Neural progenitor cell (in vitro differentiated cells): ENCODE data around the gene CBX8. TPM values are rescaled to one million over a fixed set of nuclear protein-coding genes. Genes with fewer than 3 reads are reported as not detected.

Source experiments
- DNase-seq: peaks from one replicate; pipeline ENCODE4 v3.0.0-alpha.2; 2016; ENCODE audit warnings: low spot score
- H2AFZ ChIP-seq: fragments of 200-600 bp; sonication (generic); replicated peaks from 2 replicates; pipeline ENCODE4 v1.6.1; 2016; ENCODE audit warnings: antibody characterized with exemption
- H3F3A ChIP-seq: fragments of 200-600 bp; sonication (generic); 2 replicates; pipeline ENCODE4 v1.6.1; 2016; ENCODE audit warnings: antibody characterized with exemption, low read depth
- H3K27ac ChIP-seq: fragments of 200-600 bp; sonication (generic); 2 replicates; pipeline ENCODE4 v1.5.1; 2016; ENCODE audit warnings: mild to moderate bottlenecking
- H3K27me3 ChIP-seq: fragments of 200-600 bp; sonication (generic); 2 replicates; pipeline ENCODE4 v1.6.1; 2016; ENCODE audit warnings: mild to moderate bottlenecking, moderate library complexity
- H3K36me3 ChIP-seq: fragments of 200-600 bp; sonication (generic); 2 replicates; pipeline ENCODE4 v1.5.1; 2016
- H3K4me1 ChIP-seq: fragments of 200-600 bp; sonication (generic); 2 replicates; pipeline ENCODE4 v1.6.1; 2016; ENCODE audit warnings: mixed run types
- H3K4me2 ChIP-seq: fragments of 200-600 bp; sonication (generic); 2 replicates; pipeline ENCODE4 v1.6.1; 2016
- H3K4me3 ChIP-seq: fragments of 200-600 bp; sonication (generic); 2 replicates; pipeline ENCODE4 v1.5.1; 2016
- H3K79me2 ChIP-seq: fragments of 200-600 bp; sonication (generic); 2 replicates; pipeline ENCODE4 v1.6.1; 2016; ENCODE audit warnings: low read depth
- H3K9ac ChIP-seq: fragments of 200-600 bp; sonication (generic); 2 replicates; pipeline ENCODE4 v1.6.1; 2016
- H3K9me3 ChIP-seq: fragments of 200-600 bp; sonication (generic); 2 replicates; pipeline ENCODE4 v1.5.1; 2016; ENCODE audit warnings: low read depth
- H4K20me1 ChIP-seq: fragments of 200-600 bp; sonication (generic); 2 replicates; pipeline ENCODE4 v1.6.1; 2016; ENCODE audit warnings: low read depth
- H3K27ac Mint-ChIP-seq: 3 replicates; pipeline ENCODE4 v1.8.0; 2021; ENCODE audit warnings: mixed read lengths
- H3K27me3 Mint-ChIP-seq: 2 replicates; pipeline ENCODE4 v1.8.0; 2022; ENCODE audit warnings: low read depth, mild to moderate bottlenecking, inconsistent platforms, moderate library complexity, mixed read lengths; ENCODE audit not compliant: insufficient read depth
- H3K36me3 Mint-ChIP-seq: 3 replicates; pipeline ENCODE4 v1.8.0; 2021; ENCODE audit warnings: mixed read lengths
- H3K4me1 Mint-ChIP-seq: 3 replicates; pipeline ENCODE4 v1.8.0; 2021; ENCODE audit warnings: mixed read lengths
- H3K4me3 Mint-ChIP-seq: 3 replicates; pipeline ENCODE4 v1.8.0; 2021; ENCODE audit warnings: mild to moderate bottlenecking, moderate library complexity, mixed read lengths
- H3K9me3 Mint-ChIP-seq: 3 replicates; pipeline ENCODE4 v1.8.0; 2020; ENCODE audit warnings: mixed read lengths
- EZH2 ChIP-seq: fragments of 200-600 bp; sonication (generic); IDR thresholded peaks from 2 replicates; pipeline ENCODE4 v1.6.1; 2017; ENCODE audit warnings: antibody characterized with exemption, mild to moderate bottlenecking, moderate library complexity
- EZH2phosphoT487 ChIP-seq: fragments of 200-600 bp; sonication (generic); IDR thresholded peaks from 2 replicates; pipeline ENCODE4 v1.6.1; 2017; ENCODE audit warnings: antibody characterized with exemption
- total RNA-seq: library from RNA; depleted of rRNA; stranded (reverse); fragments of >200 nt; gene quantifications from 2 replicates; pipeline ENCODE4 v1.2.3, GENCODE V29; 2015; ENCODE audit warnings: low replicate concordance
- TF ChIP-seq, protein P1 (sequence below): fragments of 200-600 bp; sonication (generic); IDR thresholded peaks from 2 replicates; pipeline ENCODE4 v1.5.1; 2017; ENCODE audit warnings: antibody characterized with exemption, mild to moderate bottlenecking

Gene CBX8
- total RNA-seq, 1 donor from 2014 or later, result 2.8 TPM

DNA sequence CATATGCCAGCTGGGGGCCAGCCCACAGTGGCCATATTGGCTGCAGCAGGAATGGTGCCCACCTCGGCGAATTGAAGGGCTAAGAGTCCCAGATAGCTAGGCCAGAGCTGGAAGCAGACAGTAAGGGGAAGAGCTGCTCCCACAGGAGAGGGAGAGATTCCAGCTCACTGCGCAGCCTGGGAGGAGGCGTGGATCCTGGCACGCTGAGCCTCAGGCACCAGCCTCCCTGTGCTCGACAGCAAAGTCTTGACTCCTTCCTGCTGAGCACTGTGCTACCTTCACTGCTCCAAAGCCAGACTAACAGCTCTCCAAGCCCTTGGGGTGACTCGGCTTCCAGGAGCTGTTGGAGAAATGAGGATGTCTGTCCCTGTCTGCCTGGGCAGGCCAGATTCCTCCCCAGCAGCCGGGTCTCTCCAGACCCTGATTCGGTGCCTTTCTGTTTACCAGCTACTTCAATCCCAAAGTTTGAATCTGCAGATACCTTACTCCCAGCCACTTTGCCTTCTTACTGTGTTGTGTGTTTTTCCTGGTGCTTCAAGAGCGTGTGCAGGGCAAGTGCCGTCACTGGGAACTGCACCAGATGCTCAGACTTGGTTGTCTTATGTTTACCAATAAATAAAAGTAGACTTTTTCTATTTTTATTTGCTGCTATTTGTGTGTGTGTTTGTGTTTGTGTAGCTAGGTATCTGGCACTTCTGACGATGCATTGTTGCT lies 9.8 kb downstream of the CBX8 start:
- peaks cover 56% of the 10 kb centered on the region for H3F3A ChIP-seq
- no peak overlapping the region for H3K4me2 ChIP-seq
- H3K27ac ChIP-seq, result no peak overlapping the region
- H4K20me1 ChIP-seq, result peaks cover 93% of the 10 kb centered on the region
- Mint-ChIP-seq H3K27me3 (peaks cover 35% of the 10 kb centered on the region), H3K9me3 (no peaks in the 10 kb centered on the region), H3K4me3 (no peak overlapping the region), H3K4me1 (peaks cover 40% of the 10 kb centered on the region), H3K36me3 (peaks cover 18% of the 10 kb centered on the region), H3K27ac (no peak overlapping the region)
- H3K4me3 ChIP-seq, result no peak overlapping the region
- no peaks in the 10 kb centered on the region for H3K9me3 ChIP-seq
- H3K9ac ChIP-seq, result no peak overlapping the region
- no peaks in the 10 kb centered on the region for H3K36me3 ChIP-seq
- no peak for TF ChIP-seq EZH2
- peaks cover 16% of the 10 kb centered on the region for H3K4me1 ChIP-seq
- H3K27me3 ChIP-seq, result peaks cover 52% of the 10 kb centered on the region
- DNase-seq, result no peak
- no peak overlapping the region for H2AFZ ChIP-seq
- peaks cover 3% of the 10 kb centered on the region for H3K79me2 ChIP-seq

DNA sequence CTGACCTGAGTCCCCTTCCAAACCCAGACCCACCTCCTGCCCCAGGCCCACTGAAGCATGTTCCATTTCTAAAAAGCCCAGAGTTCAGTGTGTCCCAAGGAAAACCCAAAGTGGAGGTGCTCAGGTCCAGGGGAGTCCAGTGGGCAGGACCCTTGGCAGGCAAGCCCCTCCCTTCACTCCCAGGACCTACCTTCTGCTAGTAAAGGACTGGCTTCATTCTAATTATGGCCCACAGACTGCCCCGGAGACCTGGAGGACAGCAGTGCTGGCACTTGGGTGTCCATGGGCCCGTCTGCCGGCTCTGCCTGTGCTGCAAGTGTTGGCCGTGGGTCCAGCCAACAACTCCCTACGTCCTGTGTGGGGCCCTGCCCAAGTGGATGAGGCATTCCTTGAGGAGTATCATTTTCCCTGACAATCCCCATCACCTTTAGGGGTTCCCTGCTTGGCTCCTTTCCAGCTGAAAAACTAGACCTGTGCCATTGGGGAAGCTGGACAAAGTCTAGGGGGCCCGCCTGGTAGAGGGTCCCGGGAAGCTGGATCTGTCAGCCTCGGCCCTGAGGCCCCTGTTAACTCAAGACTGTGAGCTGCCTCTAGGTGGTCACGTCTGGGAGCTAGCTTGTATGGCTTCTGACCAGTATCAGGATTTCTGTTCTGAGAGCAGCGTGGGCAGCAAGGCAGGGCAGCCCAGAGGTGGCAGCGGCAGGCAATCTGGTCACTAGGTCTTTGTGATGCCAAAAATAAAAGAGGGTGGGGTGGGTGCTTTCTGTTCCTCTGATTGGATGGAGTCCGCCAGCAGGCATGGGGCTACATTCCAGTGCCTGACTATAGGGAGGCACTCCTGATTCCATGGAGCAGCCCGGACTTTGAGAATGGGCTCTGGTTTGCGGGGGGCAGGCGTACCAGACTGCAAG lies 10.7 kb downstream of the CBX8 start:
- Histone ChIP-seq H3K4me3 (no peak overlapping the region), H2AFZ (no peak overlapping the region), H3K9me3 (no peaks in the 10 kb centered on the region), H3F3A (peaks cover 48% of the 10 kb centered on the region), H3K27ac (peak overlapping the region; percentile 3), H3K4me2 (no peak overlapping the region), H4K20me1 (peaks cover 93% of the 10 kb centered on the region), H3K4me1 (peaks cover 16% of the 10 kb centered on the region), H3K79me2 (peaks cover 13% of the 10 kb centered on the region), H3K9ac (no peak overlapping the region), H3K27me3 (peaks cover 42% of the 10 kb centered on the region), H3K36me3 (no peaks in the 10 kb centered on the region)
- Mint-ChIP-seq H3K9me3 (no peaks in the 10 kb centered on the region), H3K4me3 (no peak overlapping the region), H3K27ac (no peak overlapping the region), H3K4me1 (peaks cover 39% of the 10 kb centered on the region), H3K27me3 (peaks cover 33% of the 10 kb centered on the region), H3K36me3 (peaks cover 20% of the 10 kb centered on the region)
- no peak for DNase-seq
- TF ChIP-seq, protein P1, sequence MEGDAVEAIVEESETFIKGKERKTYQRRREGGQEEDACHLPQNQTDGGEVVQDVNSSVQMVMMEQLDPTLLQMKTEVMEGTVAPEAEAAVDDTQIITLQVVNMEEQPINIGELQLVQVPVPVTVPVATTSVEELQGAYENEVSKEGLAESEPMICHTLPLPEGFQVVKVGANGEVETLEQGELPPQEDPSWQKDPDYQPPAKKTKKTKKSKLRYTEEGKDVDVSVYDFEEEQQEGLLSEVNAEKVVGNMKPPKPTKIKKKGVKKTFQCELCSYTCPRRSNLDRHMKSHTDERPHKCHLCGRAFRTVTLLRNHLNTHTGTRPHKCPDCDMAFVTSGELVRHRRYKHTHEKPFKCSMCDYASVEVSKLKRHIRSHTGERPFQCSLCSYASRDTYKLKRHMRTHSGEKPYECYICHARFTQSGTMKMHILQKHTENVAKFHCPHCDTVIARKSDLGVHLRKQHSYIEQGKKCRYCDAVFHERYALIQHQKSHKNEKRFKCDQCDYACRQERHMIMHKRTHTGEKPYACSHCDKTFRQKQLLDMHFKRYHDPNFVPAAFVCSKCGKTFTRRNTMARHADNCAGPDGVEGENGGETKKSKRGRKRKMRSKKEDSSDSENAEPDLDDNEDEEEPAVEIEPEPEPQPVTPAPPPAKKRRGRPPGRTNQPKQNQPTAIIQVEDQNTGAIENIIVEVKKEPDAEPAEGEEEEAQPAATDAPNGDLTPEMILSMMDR, result no peak
- TF ChIP-seq EZH2, result no peak
- TF ChIP-seq EZH2phosphoT487, result no peak

DNA sequence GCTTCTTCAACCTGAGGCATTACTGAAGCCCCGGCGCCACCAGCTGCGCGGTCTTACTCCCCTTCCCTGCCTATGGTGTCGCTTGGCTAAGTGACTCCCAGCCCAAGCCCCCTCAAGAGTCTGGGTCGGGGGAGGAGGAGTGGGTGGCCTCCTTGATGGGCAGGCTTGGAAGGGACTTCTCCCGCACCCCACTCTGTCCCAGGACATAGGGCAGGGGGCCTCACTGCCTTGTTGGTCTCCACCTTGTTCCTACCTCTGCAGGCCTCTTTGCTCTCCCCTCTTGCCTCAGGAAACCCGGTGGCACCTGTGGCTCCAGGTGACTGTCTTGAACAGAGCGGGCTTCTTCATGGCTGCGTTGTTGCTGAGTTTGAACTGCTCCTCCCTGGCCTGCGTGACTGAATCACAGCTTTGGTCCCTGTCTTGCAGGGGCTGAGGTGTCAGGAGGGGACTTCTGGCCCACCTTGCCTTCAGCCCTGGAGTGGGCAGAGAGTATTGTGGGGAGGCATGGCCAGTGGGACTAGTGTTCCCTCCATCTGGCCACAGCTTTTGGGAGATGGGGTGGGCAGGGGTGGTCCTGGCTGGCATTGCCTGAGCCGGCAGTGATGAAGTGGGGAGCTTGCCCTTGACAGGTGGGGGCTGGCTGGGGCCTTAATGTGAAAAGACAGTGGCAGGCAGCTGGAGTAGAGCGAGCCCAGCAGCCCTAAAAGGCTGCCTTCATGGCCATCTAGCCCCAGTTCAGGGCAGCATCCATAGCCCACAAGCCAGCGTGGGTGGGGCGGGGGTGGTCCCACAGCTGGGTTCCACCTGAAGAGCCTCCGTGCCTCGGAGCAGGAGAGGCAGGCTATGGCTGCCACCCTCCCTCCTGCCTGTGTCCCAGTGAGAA lies 11.6 kb downstream of the CBX8 start:
- H3K4me3 ChIP-seq, result no peak overlapping the region
- peak overlapping the region; percentile 3 for H3K27ac ChIP-seq
- H3F3A ChIP-seq, result peaks cover 45% of the 10 kb centered on the region
- H3K27ac Mint-ChIP-seq, result peak overlapping the region; percentile 72
- no peak overlapping the region for H3K4me3 Mint-ChIP-seq
- H3K79me2 ChIP-seq, result peaks cover 22% of the 10 kb centered on the region
- no peak overlapping the region for H2AFZ ChIP-seq
- no peak overlapping the region for H3K9ac ChIP-seq
- H3K4me1 ChIP-seq, result peaks cover 22% of the 10 kb centered on the region
- no peaks in the 10 kb centered on the region for H3K36me3 ChIP-seq
- peaks cover 44% of the 10 kb centered on the region for H3K4me1 Mint-ChIP-seq
- H3K9me3 ChIP-seq, result no peaks in the 10 kb centered on the region
- peaks cover 26% of the 10 kb centered on the region for H3K36me3 Mint-ChIP-seq
- no peak overlapping the region for H3K4me2 ChIP-seq
- TF ChIP-seq EZH2 (no peak), EZH2phosphoT487 (no peak)
- TF ChIP-seq, protein P1, result no peak
- DNase-seq, result no peak
- peaks cover 28% of the 10 kb centered on the region for H3K27me3 Mint-ChIP-seq
- H3K9me3 Mint-ChIP-seq, result no peaks in the 10 kb centered on the region
- H4K20me1 ChIP-seq, result peaks cover 93% of the 10 kb centered on the region
- H3K27me3 ChIP-seq, result peaks cover 33% of the 10 kb centered on the region
